VCaP (cell line): ENCODE data around the gene MARK3.
A peak's percentile ranks its signal among the peaks of the same experiment; 100 is the strongest.

ENCODE experiments used
- H3K27ac ChIP-seq: fragments of 450-650 bp; 2 replicates; pipeline ENCODE4 v1.5.1; 2017
- CTCF ChIP-seq: fragments of 450-650 bp; conservative IDR thresholded peaks from 2 replicates; pipeline ENCODE4 v1.5.1; 2017; ENCODE audit warnings: mild to moderate bottlenecking, moderate library complexity

MARK3 gene

DNA sequence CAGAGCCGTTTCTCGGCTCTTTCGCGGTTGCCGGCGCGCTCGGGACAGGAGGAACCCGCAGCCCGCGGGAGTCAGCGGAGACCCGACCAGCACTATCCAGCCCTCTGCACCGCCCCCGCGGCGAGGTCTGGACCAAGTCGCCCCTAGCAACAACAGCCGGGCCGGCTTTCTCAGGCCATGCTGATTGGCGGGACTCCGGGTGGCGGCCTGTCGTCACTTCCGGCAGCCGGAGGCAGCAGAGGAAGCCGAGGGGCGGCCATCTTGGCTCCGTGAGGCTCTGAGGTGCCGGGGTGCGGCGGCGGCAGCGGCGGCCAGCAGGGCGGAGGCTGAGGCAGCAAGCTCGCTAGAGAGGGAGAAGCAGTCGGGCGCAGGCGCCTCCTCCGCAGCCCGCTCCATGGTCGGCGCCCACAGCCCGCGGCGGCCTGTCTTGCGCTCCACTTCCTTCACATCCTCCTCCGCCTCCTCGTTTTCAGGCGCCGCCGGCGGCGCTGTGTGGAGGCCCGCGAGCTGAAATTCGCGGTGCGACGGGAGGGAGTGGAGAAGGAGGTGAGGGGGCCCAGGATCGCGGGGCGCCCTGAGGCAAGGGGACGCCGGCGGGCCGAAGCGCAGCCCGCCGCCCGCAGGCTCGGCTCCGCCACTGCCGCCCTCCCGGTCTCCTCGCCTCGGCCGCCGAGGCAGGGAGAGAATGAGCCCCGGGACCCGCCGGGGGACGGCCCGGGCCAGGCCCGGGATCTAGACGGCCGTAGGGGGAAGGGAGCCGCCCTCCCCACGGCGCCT is at the start of gene MARK3:
MARK3 (plus strand) TSS at position 264 of the 777 bp plus-strand sequence. CDS start 615 bp downstream, outside the sequence.
- peak; percentile 35 for TF ChIP-seq CTCF
- peak within 1 kb of the TSS; percentile 96 for H3K27ac ChIP-seq

DNA sequence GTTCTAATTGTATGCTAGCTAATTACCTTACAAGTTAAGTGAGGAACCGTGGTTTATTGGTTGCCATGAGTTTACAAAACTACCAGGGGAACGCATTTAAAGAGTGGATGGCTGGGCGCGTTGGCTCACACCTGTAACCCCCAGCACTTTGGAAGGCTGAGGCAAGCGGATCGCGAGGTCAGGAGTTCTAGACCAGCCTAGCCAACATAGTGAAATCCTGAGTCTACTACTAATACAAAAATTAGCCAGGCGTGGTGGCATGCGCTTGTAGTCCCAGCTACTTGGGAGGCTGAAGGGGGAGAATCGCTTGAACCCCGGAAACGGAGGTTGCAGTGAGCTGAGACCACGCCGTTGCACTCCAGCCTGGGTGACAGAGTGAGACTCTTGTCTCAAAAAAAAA is 49.0 kb upstream of the MARK3 start:
- peak overlapping the region; percentile 99 for H3K27ac ChIP-seq
- no peak for TF ChIP-seq CTCF

DNA sequence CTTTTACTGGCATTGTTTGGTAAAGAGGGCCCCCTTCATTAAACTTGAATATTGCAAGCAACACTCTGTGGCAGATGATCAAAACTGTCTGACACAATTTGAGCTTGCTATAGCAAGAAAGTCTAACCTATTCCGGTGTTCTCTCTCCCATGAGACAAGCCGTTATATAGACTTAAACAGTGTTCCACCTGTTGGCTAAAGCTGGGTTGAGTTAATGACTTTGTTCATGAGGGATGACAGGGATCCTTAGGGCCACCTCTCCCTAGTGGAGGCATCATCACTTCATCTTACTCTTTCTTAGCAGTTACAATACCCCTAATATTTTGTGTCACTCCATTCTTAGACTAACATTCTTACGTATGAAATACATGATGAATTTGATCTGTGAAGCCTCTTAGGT is 47.4 kb upstream of the MARK3 start:
- peak overlapping the region; percentile 99 for H3K27ac ChIP-seq
- TF ChIP-seq CTCF, result no peak

GRCh38 chr14:103339561-103339960 is 45.7 kb upstream of the MARK3 start:
- no peak overlapping the region for H3K27ac ChIP-seq
- TF ChIP-seq CTCF, result no peak

- no peak overlapping the region for H3K27ac ChIP-seq
- TF ChIP-seq CTCF, result no peak
Measured at GRCh38 chr14:103340480-103341212, 44.6 kb upstream of the MARK3 start.

DNA sequence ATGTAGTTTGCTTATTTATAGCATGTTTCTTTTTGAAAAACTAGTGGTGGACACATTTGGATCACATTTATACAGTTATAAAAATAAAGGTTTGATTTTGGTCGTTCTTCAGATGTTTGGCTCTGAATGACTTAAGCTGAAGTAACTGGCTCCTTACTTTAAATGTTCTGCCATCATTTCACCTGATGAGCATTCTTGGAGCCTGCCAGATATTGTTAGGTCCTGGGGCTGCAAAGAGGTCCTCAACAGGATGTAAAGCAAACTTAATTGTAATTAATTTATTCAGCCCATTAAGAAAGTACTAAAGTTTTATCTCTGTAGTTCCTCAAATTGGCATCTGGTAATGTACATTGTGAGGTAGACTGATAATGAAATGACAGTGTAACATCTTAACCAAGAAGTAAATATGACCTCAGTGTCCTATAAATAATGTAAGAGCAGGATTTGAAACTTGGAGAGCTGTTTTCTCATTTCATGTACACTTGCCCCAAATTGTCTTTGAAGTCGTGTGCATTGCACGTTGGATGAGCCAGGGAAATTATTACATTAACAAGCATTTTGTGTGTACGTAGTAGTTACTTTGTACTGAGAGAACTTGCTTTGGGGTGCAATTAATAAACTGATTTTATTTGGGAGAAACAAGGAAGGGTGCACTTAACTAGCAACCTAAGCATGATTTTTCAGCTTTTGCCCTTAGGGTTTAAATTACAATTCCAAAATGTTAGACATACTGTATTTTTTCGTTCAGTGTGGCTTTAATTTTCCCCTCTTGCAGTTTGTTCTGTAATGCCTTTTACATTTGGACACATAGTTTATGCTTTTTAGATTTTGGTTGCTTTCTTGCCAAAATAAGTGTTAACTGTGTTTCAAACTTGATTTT is 43.7 kb upstream of the MARK3 start:
- H3K27ac ChIP-seq, result no peak overlapping the region
- TF ChIP-seq CTCF, result no peak
